Thoracic aorta (tissue), 2 donors: ENCODE data around the gene ITIH1. TPM values are rescaled to one million over a fixed set of nuclear protein-coding genes. Genes with fewer than 3 reads are reported as not detected.

Experiments used
- ATAC-seq: fragments of 150-250 bp; one replicate; pipeline ENCODE4 v1.8.0; 2017; ENCODE audit warnings: low read depth; ENCODE audit not compliant: insufficient number of reproducible peaks, low FRiP score
- DNase-seq: peaks from one replicate; pipeline ENCODE4 v3.0.0-alpha.2; 2020; ENCODE audit warnings: low spot score
- H3K27ac ChIP-seq, 2 donors: fragments of 200-600 bp; sonication (generic); 1 replicate in 1 of 2; 2 replicates in 1 of 2; pipeline ENCODE4 v1.5.1; 2016; ENCODE audit warnings: mild to moderate bottlenecking in 2 of 2, moderate library complexity in 2 of 2
- H3K27me3 ChIP-seq: fragments of 200-600 bp; sonication (generic); replicated peaks from 2 replicates; pipeline ENCODE4 v1.6.0; 2016; ENCODE audit warnings: mild to moderate bottlenecking; ENCODE audit not compliant: insufficient read depth
- H3K36me3 ChIP-seq: fragments of 200-600 bp; sonication (generic); one replicate; pipeline ENCODE4 v1.5.1; 2016
- H3K4me1 ChIP-seq, 2 donors: fragments of 200-600 bp; sonication (generic); 1 replicate in 1 of 2; 2 replicates in 1 of 2; pipeline versions ENCODE4 v1.5.1 to v1.6.0; 2016; ENCODE audit warnings: low read depth in 2 of 2, mild to moderate bottlenecking in 1 of 2; ENCODE audit not compliant: control insufficient read depth in 1 of 2
- H3K4me3 ChIP-seq: fragments of 200-600 bp; sonication (generic); 2 replicates; pipeline ENCODE4 v1.5.1; 2016; ENCODE audit warnings: mild to moderate bottlenecking
- H3K9me3 ChIP-seq: fragments of 200-600 bp; sonication (generic); 2 replicates; pipeline ENCODE4 v1.5.1; 2016
- CTCF ChIP-seq: fragments of 200-600 bp; sonication (generic); IDR thresholded peaks from one replicate; pipeline ENCODE4 v1.5.1; 2019; ENCODE audit warnings: antibody characterized with exemption
- total RNA-seq, 2 donors: library from RNA; depleted of rRNA; stranded (reverse); fragments of >200 nt; gene quantifications; one replicate each; pipeline versions ENCODE4 v1.1.0 to v1.2.3, GENCODE V29; 2016

ITIH1 gene
- total RNA-seq, 2 donors from 2014 or later, result not detected

DNA sequence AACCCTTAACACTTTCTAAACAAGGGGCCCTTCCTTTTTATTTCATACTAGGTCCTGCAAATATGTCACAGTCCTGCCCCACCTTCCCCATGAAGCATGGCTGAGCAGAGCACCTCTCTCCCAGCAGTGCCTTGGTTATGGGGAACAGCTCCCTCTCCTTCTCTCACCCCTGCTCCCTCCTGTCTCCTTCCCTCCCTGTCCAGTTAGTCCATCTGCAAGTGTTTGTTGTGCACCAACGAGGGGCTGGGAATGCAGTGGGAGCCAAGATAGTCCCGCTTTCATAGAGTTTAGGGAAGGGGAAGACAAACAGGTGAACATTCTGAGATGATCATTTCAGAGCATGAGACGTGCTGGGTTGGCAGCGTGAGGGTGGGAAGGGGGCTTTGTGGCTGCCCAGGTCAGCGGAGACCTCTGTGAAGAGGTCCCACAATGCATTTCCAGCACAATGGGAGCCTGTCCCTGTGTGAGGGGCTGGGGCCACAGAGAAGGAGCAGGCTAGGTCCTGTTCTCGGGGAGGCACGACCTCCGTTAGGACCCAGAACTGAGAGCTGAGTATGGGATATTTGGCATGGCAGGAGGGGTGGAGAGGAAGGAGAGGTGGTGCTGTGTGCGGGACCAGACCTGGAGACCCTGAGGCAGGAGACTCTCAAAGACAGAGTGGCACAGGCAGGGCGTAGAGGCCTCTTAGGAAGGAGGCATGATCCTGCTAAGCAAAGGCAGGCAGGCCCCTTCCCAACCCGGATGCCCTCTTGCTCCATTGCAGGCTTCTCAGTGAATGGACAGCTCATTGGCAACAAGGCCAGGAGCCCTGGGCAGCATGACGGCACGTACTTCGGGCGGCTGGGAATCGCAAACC, 11.7 kb downstream of the ITIH1 start:
- TF ChIP-seq CTCF, result no peak
- Histone ChIP-seq H3K9me3 (no peaks in the 10 kb centered on the region), H3K4me3 (no peak overlapping the region), H3K27me3 (no peaks in the 10 kb centered on the region), H3K4me1 (no peaks in the 10 kb centered on the region), H3K36me3 (no peaks in the 10 kb centered on the region), H3K27ac (no peak overlapping the region)
- no peak for ATAC-seq
- no peak for DNase-seq

GRCh38 chr3:52789746-52790040, 12.3 kb downstream of the ITIH1 start:
- Histone ChIP-seq H3K27ac (no peak overlapping the region), H3K4me3 (no peak overlapping the region), H3K9me3 (no peaks in the 10 kb centered on the region), H3K4me1 (no peaks in the 10 kb centered on the region), H3K27me3 (no peaks in the 10 kb centered on the region), H3K36me3 (no peaks in the 10 kb centered on the region)
- no peak for TF ChIP-seq CTCF
- DNase-seq, result no peak
- ATAC-seq, result no peak

GRCh38 chr3:52790337-52790736, 12.9 kb downstream of the ITIH1 start:
- no peak overlapping the region for H3K4me3 ChIP-seq
- H3K36me3 ChIP-seq, result no peaks in the 10 kb centered on the region
- no peak overlapping the region for H3K27ac ChIP-seq
- H3K9me3 ChIP-seq, result no peaks in the 10 kb centered on the region
- no peaks in the 10 kb centered on the region for H3K27me3 ChIP-seq
- no peak for TF ChIP-seq CTCF
- ATAC-seq (no peak), DNase-seq (no peak)
- no peaks in the 10 kb centered on the region for H3K4me1 ChIP-seq

DNA sequence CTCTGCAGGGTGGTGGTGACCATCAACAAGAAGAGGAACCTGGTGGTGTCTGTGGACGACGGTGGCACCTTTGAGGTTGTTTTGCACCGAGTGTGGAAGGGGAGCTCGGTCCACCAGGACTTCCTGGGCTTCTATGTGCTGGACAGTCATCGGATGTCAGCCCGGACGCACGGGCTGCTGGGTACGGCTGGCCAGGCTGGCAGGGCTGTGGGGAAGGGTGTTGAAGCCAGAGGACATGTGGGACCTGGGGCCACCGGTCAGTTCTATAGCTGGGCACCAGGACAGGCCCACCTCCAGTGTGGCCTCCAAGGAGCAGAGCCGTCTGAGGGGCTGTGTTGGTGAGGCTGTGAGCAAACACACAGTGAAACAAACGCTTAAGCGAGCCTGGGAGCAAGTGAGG, 13.3 kb downstream of the ITIH1 start:
- no peaks in the 10 kb centered on the region for H3K4me1 ChIP-seq
- no peaks in the 10 kb centered on the region for H3K36me3 ChIP-seq
- H3K27me3 ChIP-seq, result no peaks in the 10 kb centered on the region
- DNase-seq (no peak), ATAC-seq (no peak)
- H3K9me3 ChIP-seq, result no peaks in the 10 kb centered on the region
- no peak overlapping the region for H3K4me3 ChIP-seq
- no peak for TF ChIP-seq CTCF
- H3K27ac ChIP-seq, result no peak overlapping the region

DNA sequence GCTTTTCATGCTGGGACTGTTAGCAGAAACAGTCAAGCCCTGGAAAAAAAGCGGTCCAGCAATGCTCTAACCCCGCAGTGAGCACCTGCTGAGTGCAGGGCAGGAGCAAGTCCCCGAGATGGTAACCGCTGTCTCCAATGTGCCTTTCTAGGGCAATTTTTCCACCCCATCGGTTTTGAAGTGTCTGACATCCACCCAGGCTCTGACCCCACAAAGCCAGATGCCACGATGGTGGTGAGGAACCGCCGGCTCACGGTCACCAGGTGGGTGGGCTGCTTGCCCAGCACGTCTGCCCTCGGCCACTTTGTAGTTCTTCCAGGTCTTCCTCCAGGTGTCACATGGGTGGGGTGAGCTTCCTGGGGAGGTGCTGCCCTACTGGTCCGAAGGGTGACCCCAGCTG, 14.0 kb downstream of the ITIH1 start:
- Histone ChIP-seq H3K4me1 (no peaks in the 10 kb centered on the region), H3K36me3 (no peaks in the 10 kb centered on the region), H3K27ac (no peak overlapping the region), H3K27me3 (no peaks in the 10 kb centered on the region), H3K4me3 (no peak overlapping the region), H3K9me3 (no peaks in the 10 kb centered on the region)
- DNase-seq (no peak), ATAC-seq (no peak)
- no peak for TF ChIP-seq CTCF
